Loucy (cell line): ENCODE data around the gene IGHMBP2.

Experiments used
- EZH2phosphoT487 ChIP-seq: fragments of 200-600 bp; IDR thresholded peaks from 2 replicates; pipeline ENCODE4 v1.6.1; 2018; ENCODE audit warnings: antibody characterized with exemption, mild to moderate bottlenecking, moderate library complexity, borderline replicate concordance
- TF ChIP-seq, protein P1 (sequence below): fragments of 200-600 bp; sonication (generic); conservative IDR thresholded peaks from 2 replicates; pipeline ENCODE4 v1.5.1; 2014; ENCODE audit warnings: mild to moderate bottlenecking, antibody characterized with exemption, low read length

DNA sequence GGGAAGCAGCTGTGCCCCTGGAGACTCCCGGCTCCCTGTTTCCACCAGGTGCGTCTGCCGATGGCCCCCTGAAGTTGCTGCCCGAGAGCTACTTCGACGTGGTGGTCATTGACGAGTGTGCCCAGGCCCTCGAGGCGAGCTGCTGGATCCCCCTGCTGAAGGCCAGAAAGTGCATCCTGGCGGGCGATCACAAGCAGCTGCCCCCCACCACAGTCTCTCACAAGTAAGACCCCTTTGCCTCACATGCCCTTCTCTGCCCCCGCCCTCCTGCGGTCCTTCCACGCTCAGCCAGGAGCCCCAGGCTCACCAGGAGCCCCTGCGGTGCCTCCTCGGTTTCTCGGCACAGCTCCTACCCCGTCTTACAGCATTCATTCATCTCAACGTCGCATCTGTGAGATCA is 25.4 kb downstream of the IGHMBP2 start:
- TF ChIP-seq, protein P1, sequence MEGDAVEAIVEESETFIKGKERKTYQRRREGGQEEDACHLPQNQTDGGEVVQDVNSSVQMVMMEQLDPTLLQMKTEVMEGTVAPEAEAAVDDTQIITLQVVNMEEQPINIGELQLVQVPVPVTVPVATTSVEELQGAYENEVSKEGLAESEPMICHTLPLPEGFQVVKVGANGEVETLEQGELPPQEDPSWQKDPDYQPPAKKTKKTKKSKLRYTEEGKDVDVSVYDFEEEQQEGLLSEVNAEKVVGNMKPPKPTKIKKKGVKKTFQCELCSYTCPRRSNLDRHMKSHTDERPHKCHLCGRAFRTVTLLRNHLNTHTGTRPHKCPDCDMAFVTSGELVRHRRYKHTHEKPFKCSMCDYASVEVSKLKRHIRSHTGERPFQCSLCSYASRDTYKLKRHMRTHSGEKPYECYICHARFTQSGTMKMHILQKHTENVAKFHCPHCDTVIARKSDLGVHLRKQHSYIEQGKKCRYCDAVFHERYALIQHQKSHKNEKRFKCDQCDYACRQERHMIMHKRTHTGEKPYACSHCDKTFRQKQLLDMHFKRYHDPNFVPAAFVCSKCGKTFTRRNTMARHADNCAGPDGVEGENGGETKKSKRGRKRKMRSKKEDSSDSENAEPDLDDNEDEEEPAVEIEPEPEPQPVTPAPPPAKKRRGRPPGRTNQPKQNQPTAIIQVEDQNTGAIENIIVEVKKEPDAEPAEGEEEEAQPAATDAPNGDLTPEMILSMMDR = no peak
- no peak for TF ChIP-seq EZH2phosphoT487
